Liver (tissue), 9 donors: ENCODE measurements around the gene APRT. TPM values are rescaled to one million over a fixed set of nuclear protein-coding genes. Genes with fewer than 3 reads are reported as not detected.

Source experiments
- DNase-seq: peaks from one replicate; pipeline ENCODE4 v3.0.0-alpha.2; 2017; ENCODE audit warnings: low spot score
- H3K27ac ChIP-seq, 2 donors: one replicate each; pipeline ENCODE4 v1.7.0; 2013; ENCODE audit warnings: inconsistent platforms in 2 of 2, low read length in 2 of 2, control low read depth in 1 of 2, low read depth in 1 of 2, mild to moderate bottlenecking in 1 of 2
- H3K27me3 ChIP-seq, 4 donors: one replicate each; pipeline versions ENCODE4 v1.6.1 to v1.7.0; 2013; ENCODE audit warnings: low read length in 3 of 4, inconsistent platforms in 1 of 4, mild to moderate bottlenecking in 1 of 4, moderate library complexity in 1 of 4; ENCODE audit not compliant: control insufficient read depth in 4 of 4, insufficient read depth in 4 of 4
- H3K36me3 ChIP-seq, 4 donors: one replicate each; pipeline versions ENCODE4 v1.6.1 to v1.7.0; 2013; ENCODE audit warnings: low read length in 3 of 4, mild to moderate bottlenecking in 3 of 4, low read depth in 1 of 4, moderate library complexity in 1 of 4; ENCODE audit not compliant: control insufficient read depth in 4 of 4, insufficient read depth in 3 of 4
- H3K4me1 ChIP-seq, 4 donors: one replicate each; pipeline versions ENCODE4 v1.6.1 to v1.7.0; 2013; ENCODE audit warnings: low read length in 3 of 4, mild to moderate bottlenecking in 3 of 4, moderate library complexity in 1 of 4; ENCODE audit not compliant: control insufficient read depth in 4 of 4, insufficient read depth in 4 of 4
- H3K4me3 ChIP-seq, 3 donors: one replicate each; pipeline versions ENCODE4 v1.6.1 to v1.7.0; 2013; ENCODE audit warnings: low read length in 3 of 3, control low read depth in 1 of 3, low read depth in 1 of 3, mild to moderate bottlenecking in 1 of 3
- H3K9ac ChIP-seq, 2 donors: one replicate each; pipeline ENCODE4 v1.7.0; 2013; ENCODE audit warnings: low read length in 2 of 2, mild to moderate bottlenecking in 2 of 2, moderate library complexity in 2 of 2, control low read depth in 1 of 2, low read depth in 1 of 2
- H3K9me3 ChIP-seq, 4 donors: one replicate each; pipeline versions ENCODE4 v1.6.1 to v1.7.0; 2013; ENCODE audit warnings: low read length in 3 of 4; ENCODE audit not compliant: control insufficient read depth in 4 of 4
- EGR1 ChIP-seq, 2 donors: IDR thresholded peaks; 2 replicates each; pipeline ENCODE4 v1.6.1; 2016 to 2018; ENCODE audit warnings: antibody characterized with exemption in 2 of 2, low read depth in 2 of 2
- FOXA1 ChIP-seq: IDR thresholded peaks from 2 replicates; pipeline ENCODE4 v1.6.1; 2016; ENCODE audit warnings: antibody characterized with exemption
- FOXA2 ChIP-seq: IDR thresholded peaks from 2 replicates; pipeline ENCODE4 v1.6.1; 2016; ENCODE audit warnings: antibody characterized with exemption
- GABPA ChIP-seq, 2 donors: IDR thresholded peaks in 1 of 2; conservative IDR thresholded peaks in 1 of 2; 2 replicates each; pipeline ENCODE4 v1.6.1; 2016; ENCODE audit warnings: antibody characterized with exemption in 2 of 2, mild to moderate bottlenecking in 1 of 2, moderate library complexity in 1 of 2
- HNF4A ChIP-seq, 2 donors: conservative IDR thresholded peaks; 2 replicates each; pipeline ENCODE4 v1.6.1; 2016; ENCODE audit warnings: antibody characterized with exemption in 2 of 2, mild to moderate bottlenecking in 2 of 2
- HNF4G ChIP-seq: IDR thresholded peaks from 2 replicates; pipeline ENCODE4 v1.6.1; 2016; ENCODE audit warnings: antibody characterized with exemption
- JUND ChIP-seq, 2 donors: IDR thresholded peaks; 2 replicates each; pipeline ENCODE4 v1.6.1; 2016; ENCODE audit warnings: antibody characterized with exemption in 2 of 2
- RXRA ChIP-seq, 2 donors: IDR thresholded peaks; 2 replicates each; pipeline ENCODE4 v1.6.1; 2017 to 2018; ENCODE audit warnings: antibody characterized with exemption in 2 of 2, mild to moderate bottlenecking in 1 of 2
- TAF1 ChIP-seq: conservative IDR thresholded peaks from 2 replicates; pipeline ENCODE4 v1.6.1; 2016; ENCODE audit warnings: antibody characterized with exemption, mild to moderate bottlenecking
- YY1 ChIP-seq: IDR thresholded peaks from 2 replicates; pipeline ENCODE4 v1.6.1; 2016; ENCODE audit warnings: antibody characterized with exemption, mild to moderate bottlenecking
- WGBS: extraction: QIAGEN DNeasy Blood & Tissue Kit; methylation state at CpG from one replicate; pipeline ENCODE4 v1.1.7; 2013; 5-methylcytosine and 5-hydroxymethylcytosine counted together
- polyA plus RNA-seq, 2 donors: library from polyadenylated mRNA; stranded (reverse) in 1 of 2; unstranded in 1 of 2; fragments of 200-250 nt in 1 of 2; fragments of >200 nt in 1 of 2; fragmentation: Nextera tagmentation in 1 of 2; extraction: Ambion mirVana in 1 of 2; gene quantifications; one replicate each; pipeline versions ENCODE4 v1.2.1 to v1.2.3, GENCODE V29; 2013 to 2015
- total RNA-seq, 2 donors: library from RNA; depleted of rRNA; stranded (reverse); fragments of >200 nt; gene quantifications; one replicate each; pipeline ENCODE4 v1.2.3, GENCODE V29; 2014
- TF ChIP-seq, protein P1 (sequence below): IDR thresholded peaks from 2 replicates; pipeline ENCODE4 v1.6.1; 2016; ENCODE audit warnings: antibody characterized with exemption, mild to moderate bottlenecking
- TF ChIP-seq, protein P2 (sequence below): IDR thresholded peaks from 2 replicates; pipeline ENCODE4 v1.6.1; 2016; ENCODE audit warnings: antibody characterized with exemption
- TF ChIP-seq, protein P3 (sequence below): IDR thresholded peaks from 2 replicates; pipeline ENCODE4 v1.6.1; 2016; ENCODE audit warnings: antibody characterized with exemption
- TF ChIP-seq, protein P4 (sequence below): IDR thresholded peaks from 2 replicates; pipeline ENCODE4 v1.6.1; 2016; ENCODE audit warnings: antibody characterized with exemption
- TF ChIP-seq, protein P5 (sequence below): fragments of 150-350 bp; IDR thresholded peaks from 2 replicates; pipeline ENCODE4 v1.5.1; 2017; ENCODE audit warnings: improper control_type of control experiment, low read depth, low read length; ENCODE audit not compliant: missing input control
- donor health status: healthy.
- donor health status: healthy.
- donor health status: healthy.
- donor health status: healthy.
- donor health status: healthy.

The APRT gene
- total and polyA plus RNA-seq, 4 donors: 27.9 to 160 (median 94.4) TPM

DNA sequence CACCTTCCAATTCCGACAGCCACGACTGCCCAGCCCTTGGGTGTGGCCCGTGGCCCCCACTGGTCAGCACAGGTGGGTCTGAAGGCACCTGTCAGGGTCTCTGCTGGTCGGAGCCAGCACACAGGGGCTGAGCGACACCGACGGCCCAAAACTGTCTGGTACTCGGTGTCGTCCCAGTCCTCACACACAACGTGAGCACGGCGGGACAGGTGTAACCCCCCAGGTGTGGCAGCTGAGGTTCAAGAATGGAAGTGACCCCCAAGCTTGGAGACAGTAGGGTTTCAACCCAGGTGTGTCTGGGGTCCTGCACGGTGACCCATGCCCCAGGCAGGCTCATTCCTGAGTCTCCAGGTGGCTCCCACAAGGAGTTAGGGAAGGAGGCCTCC, 44.0 kb upstream of the APRT start:
- H3K27me3 ChIP-seq: no peaks in the 10 kb centered on the region
- DNase-seq: no peak
- H3K27ac ChIP-seq: no peak overlapping the region
- no peak overlapping the region for H3K9ac ChIP-seq
- peak overlapping the region; percentile 21 to 68 (median 59) for H3K4me3 ChIP-seq
- no peaks in the 10 kb centered on the region for H3K9me3 ChIP-seq
- no peak for TF ChIP-seq FOXA1
- TF ChIP-seq, protein P1, sequence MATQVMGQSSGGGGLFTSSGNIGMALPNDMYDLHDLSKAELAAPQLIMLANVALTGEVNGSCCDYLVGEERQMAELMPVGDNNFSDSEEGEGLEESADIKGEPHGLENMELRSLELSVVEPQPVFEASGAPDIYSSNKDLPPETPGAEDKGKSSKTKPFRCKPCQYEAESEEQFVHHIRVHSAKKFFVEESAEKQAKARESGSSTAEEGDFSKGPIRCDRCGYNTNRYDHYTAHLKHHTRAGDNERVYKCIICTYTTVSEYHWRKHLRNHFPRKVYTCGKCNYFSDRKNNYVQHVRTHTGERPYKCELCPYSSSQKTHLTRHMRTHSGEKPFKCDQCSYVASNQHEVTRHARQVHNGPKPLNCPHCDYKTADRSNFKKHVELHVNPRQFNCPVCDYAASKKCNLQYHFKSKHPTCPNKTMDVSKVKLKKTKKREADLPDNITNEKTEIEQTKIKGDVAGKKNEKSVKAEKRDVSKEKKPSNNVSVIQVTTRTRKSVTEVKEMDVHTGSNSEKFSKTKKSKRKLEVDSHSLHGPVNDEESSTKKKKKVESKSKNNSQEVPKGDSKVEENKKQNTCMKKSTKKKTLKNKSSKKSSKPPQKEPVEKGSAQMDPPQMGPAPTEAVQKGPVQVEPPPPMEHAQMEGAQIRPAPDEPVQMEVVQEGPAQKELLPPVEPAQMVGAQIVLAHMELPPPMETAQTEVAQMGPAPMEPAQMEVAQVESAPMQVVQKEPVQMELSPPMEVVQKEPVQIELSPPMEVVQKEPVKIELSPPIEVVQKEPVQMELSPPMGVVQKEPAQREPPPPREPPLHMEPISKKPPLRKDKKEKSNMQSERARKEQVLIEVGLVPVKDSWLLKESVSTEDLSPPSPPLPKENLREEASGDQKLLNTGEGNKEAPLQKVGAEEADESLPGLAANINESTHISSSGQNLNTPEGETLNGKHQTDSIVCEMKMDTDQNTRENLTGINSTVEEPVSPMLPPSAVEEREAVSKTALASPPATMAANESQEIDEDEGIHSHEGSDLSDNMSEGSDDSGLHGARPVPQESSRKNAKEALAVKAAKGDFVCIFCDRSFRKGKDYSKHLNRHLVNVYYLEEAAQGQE: no peak
- no peak for TF ChIP-seq HNF4A (conservative IDR thresholded peaks at IDR 0.05)
- TF ChIP-seq GABPA (IDR thresholded peaks at IDR 0.05 in 1 of 2, conservative IDR thresholded peaks at IDR 0.05 in 1 of 2): no peak
- TF ChIP-seq, protein P2, sequence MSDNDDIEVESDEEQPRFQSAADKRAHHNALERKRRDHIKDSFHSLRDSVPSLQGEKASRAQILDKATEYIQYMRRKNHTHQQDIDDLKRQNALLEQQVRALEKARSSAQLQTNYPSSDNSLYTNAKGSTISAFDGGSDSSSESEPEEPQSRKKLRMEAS: no peak
- no peak for TF ChIP-seq JUND (IDR thresholded peaks at IDR 0.05)
- H3K36me3 ChIP-seq: peaks cover 5 to 19% (median 16%) of the 10 kb centered on the region in 4 donors
- peaks cover 12 to 39% (median 28%) of the 10 kb centered on the region in 4 donors for H3K4me1 ChIP-seq
- 89% methylated on average over 13 of the region's 13 CpGs for WGBS

DNA sequence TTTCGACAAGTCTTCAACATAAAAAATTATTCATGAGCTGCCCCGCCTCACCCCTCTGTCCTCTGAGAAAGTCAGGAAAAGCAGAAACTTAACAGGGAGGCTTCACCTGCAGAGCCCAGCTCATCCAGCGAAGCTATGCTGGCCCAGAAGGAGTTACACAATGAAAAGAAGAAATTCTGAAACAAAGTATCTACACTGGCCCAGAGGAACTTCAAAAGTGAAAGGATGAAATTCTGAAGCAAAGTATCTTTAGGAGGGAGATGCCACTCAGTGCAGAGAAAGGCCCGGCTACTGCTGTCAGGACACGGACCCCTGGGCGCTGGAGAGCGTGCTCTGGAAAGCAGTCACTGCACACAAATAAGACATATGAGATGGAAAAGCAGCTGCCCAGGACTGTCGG, 43.4 kb upstream of the APRT start:
- no peak overlapping the region for H3K9ac ChIP-seq
- H3K27me3 ChIP-seq: no peaks in the 10 kb centered on the region
- H3K9me3 ChIP-seq: no peaks in the 10 kb centered on the region
- peaks cover 12 to 39% (median 28%) of the 10 kb centered on the region in 4 donors for H3K4me1 ChIP-seq
- H3K27ac ChIP-seq: no peak overlapping the region
- TF ChIP-seq, protein P3, sequence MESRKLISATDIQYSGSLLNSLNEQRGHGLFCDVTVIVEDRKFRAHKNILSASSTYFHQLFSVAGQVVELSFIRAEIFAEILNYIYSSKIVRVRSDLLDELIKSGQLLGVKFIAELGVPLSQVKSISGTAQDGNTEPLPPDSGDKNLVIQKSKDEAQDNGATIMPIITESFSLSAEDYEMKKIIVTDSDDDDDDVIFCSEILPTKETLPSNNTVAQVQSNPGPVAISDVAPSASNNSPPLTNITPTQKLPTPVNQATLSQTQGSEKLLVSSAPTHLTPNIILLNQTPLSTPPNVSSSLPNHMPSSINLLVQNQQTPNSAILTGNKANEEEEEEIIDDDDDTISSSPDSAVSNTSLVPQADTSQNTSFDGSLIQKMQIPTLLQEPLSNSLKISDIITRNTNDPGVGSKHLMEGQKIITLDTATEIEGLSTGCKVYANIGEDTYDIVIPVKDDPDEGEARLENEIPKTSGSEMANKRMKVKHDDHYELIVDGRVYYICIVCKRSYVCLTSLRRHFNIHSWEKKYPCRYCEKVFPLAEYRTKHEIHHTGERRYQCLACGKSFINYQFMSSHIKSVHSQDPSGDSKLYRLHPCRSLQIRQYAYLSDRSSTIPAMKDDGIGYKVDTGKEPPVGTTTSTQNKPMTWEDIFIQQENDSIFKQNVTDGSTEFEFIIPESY: no peak
- TF ChIP-seq RXRA (IDR thresholded peaks at IDR 0.05): no peak
- TF ChIP-seq YY1: no peak
- no peak for TF ChIP-seq FOXA2
- TF ChIP-seq TAF1: no peak
- TF ChIP-seq, protein P1: no peak
- no peak for TF ChIP-seq GABPA (IDR thresholded peaks at IDR 0.05 in 1 of 2, conservative IDR thresholded peaks at IDR 0.05 in 1 of 2)
- no peak for TF ChIP-seq EGR1 (IDR thresholded peaks at IDR 0.05; ENCODE audit: low read depth in 2 of 2)
- TF ChIP-seq FOXA1: no peak
- no peak for TF ChIP-seq HNF4G
- no peak for TF ChIP-seq HNF4A (conservative IDR thresholded peaks at IDR 0.05)
- TF ChIP-seq, protein P4, sequence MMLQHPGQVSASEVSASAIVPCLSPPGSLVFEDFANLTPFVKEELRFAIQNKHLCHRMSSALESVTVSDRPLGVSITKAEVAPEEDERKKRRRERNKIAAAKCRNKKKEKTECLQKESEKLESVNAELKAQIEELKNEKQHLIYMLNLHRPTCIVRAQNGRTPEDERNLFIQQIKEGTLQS: no peak
- TF ChIP-seq, protein P5, sequence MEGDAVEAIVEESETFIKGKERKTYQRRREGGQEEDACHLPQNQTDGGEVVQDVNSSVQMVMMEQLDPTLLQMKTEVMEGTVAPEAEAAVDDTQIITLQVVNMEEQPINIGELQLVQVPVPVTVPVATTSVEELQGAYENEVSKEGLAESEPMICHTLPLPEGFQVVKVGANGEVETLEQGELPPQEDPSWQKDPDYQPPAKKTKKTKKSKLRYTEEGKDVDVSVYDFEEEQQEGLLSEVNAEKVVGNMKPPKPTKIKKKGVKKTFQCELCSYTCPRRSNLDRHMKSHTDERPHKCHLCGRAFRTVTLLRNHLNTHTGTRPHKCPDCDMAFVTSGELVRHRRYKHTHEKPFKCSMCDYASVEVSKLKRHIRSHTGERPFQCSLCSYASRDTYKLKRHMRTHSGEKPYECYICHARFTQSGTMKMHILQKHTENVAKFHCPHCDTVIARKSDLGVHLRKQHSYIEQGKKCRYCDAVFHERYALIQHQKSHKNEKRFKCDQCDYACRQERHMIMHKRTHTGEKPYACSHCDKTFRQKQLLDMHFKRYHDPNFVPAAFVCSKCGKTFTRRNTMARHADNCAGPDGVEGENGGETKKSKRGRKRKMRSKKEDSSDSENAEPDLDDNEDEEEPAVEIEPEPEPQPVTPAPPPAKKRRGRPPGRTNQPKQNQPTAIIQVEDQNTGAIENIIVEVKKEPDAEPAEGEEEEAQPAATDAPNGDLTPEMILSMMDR: no peak
- no peak overlapping the region for H3K4me3 ChIP-seq
- WGBS: 90% methylated on average over 8 of the region's 8 CpGs
- peaks cover 5 to 14% (median 12%) of the 10 kb centered on the region in 4 donors for H3K36me3 ChIP-seq
- DNase-seq: no peak
